NCI-H510A treated with DMSO at 0.1 percent for 48 hours (cell line): Measurements from ENCODE around the gene DEFB121.

Source experiments
- DNase-seq: peaks from one replicate; lab custom pipeline; 2025; lab: John Stamatoyannopoulos, UW

The DEFB121 gene

DNA sequence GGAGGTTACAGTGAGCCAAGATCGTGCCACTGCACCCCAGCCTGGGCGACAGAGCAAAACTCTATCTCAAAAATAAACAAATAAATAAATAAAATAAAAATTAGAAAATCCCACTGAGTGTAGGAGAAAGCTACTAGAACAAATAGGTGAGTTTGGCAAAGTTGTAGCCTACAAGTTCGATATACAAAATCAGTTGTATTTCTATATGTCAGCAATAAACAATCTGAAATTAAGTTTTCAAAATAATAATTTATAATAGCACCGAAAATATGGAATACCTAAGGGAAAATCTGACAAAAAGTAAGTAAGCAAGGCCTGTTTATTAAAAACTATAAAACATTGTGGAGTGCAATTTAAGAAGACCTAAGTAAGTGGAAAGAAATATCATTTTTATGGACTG lies 42.7 kb downstream of the DEFB121 start:
- DNase-seq: no peak

DNA sequence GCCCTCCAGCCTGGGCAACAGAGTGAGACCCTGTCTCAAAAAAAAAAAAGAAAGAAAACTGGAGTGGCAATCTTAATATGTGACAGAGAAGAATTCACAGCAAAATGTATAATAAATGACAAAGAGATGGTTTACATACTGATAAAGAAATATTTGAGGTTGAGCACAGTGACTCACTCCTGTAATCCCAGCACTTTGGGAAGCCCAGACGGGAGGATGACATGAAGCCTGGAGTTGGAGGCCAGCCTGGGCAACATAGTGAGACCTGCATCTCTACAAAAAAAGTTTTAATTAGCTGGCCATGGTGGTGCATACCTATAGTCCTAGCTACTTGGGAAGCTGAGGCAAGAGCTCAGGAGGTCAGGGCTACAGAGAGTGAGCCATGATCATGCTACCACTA lies 50.0 kb downstream of the DEFB121 start:
- no peak for DNase-seq
